Measurements from ENCODE around the gene MSI2. TPM values are rescaled to one million over a fixed set of nuclear protein-coding genes. Genes with fewer than 3 reads are reported as not detected.
A peak's percentile ranks its signal among the peaks of the same experiment; 100 is the strongest.

Gene MSI2
- total and polyA plus RNA-seq, 2 donors, result 25.3 to 52.5 TPM

- H3K36me3 ChIP-seq (ENCODE audit: control insufficient read depth in 2 of 2, insufficient read depth in 2 of 2, low read length in 1 of 2), result peaks cover 4 to 16% of the 10 kb centered on the region in 2 donors
- H3K9me3 ChIP-seq (ENCODE audit: control insufficient read depth in 2 of 2, insufficient read depth in 1 of 2, low read length in 1 of 2), result peaks cover 0 to 5% of the 10 kb centered on the region in 2 donors
- H3K27me3 ChIP-seq (ENCODE audit: control insufficient read depth in 2 of 2, insufficient read depth in 1 of 2, low read length in 1 of 2), result no peaks in the 10 kb centered on the region
- 84% methylated on average over 11 of the region's 11 CpGs for WGBS
- H3K27ac ChIP-seq (ENCODE audit: low read depth in 1 of 2, low read length in 1 of 2), result no peak overlapping the region
- DNase-seq (ENCODE audit: low read depth in 6 of 9, low spot score in 9 of 9), result no peak
- H3K4me1 ChIP-seq (ENCODE audit: control insufficient read depth in 2 of 2, insufficient read depth in 2 of 2, low read length in 2 of 2), result peaks cover 10 to 21% of the 10 kb centered on the region in 2 donors
- H3K4me3 ChIP-seq (ENCODE audit: low read length in 2 of 2), result no peak overlapping the region
Measured at GRCh38 chr17:57375040-57375769, 118.9 kb downstream of the MSI2 start.

- H3K9me3 ChIP-seq (ENCODE audit: control insufficient read depth in 2 of 2, insufficient read depth in 1 of 2, low read length in 1 of 2), result peaks cover 0 to 5% of the 10 kb centered on the region in 2 donors
- DNase-seq (ENCODE audit: low read depth in 6 of 9, low spot score in 9 of 9), result no peak
- H3K4me1 ChIP-seq (ENCODE audit: control insufficient read depth in 2 of 2, insufficient read depth in 2 of 2, low read length in 2 of 2), result peaks cover 13 to 27% of the 10 kb centered on the region in 2 donors
- H3K27me3 ChIP-seq (ENCODE audit: control insufficient read depth in 2 of 2, insufficient read depth in 1 of 2, low read length in 1 of 2), result no peaks in the 10 kb centered on the region
- WGBS, result 90% methylated on average over 12 of the region's 12 CpGs
- no peak overlapping the region for H3K27ac ChIP-seq (ENCODE audit: low read depth in 1 of 2, low read length in 1 of 2)
- peaks cover 4 to 16% of the 10 kb centered on the region in 2 donors for H3K36me3 ChIP-seq (ENCODE audit: control insufficient read depth in 2 of 2, insufficient read depth in 2 of 2, low read length in 1 of 2)
- no peak overlapping the region for H3K4me3 ChIP-seq (ENCODE audit: low read length in 2 of 2)
Measured at GRCh38 chr17:57375770-57376225, 119.5 kb downstream of the MSI2 start.

- Histone ChIP-seq H3K27ac (ENCODE audit: low read depth in 1 of 2, low read length in 1 of 2) (no peak overlapping the region), H3K4me1 (ENCODE audit: control insufficient read depth in 2 of 2, insufficient read depth in 2 of 2, low read length in 2 of 2) (peaks cover 13 to 28% of the 10 kb centered on the region in 2 donors), H3K36me3 (ENCODE audit: control insufficient read depth in 2 of 2, insufficient read depth in 2 of 2, low read length in 1 of 2) (peaks cover 4 to 15% of the 10 kb centered on the region in 2 donors), H3K9me3 (ENCODE audit: control insufficient read depth in 2 of 2, insufficient read depth in 1 of 2, low read length in 1 of 2) (peaks cover 0 to 5% of the 10 kb centered on the region in 2 donors), H3K4me3 (ENCODE audit: low read length in 2 of 2) (no peak overlapping the region), H3K27me3 (ENCODE audit: control insufficient read depth in 2 of 2, insufficient read depth in 1 of 2, low read length in 1 of 2) (no peaks in the 10 kb centered on the region)
- 98% methylated on average over 7 of the region's 7 CpGs for WGBS
- no peak for DNase-seq (ENCODE audit: low read depth in 6 of 9, low spot score in 9 of 9)
Measured at GRCh38 chr17:57377094-57377493, 120.8 kb downstream of the MSI2 start.

- peak in 2 of 9 donors; percentile 18 to 40 for DNase-seq (ENCODE audit: low read depth in 6 of 9, low spot score in 9 of 9)
- 31% methylated on average over 13 of the region's 13 CpGs for WGBS
- Histone ChIP-seq H3K27me3 (ENCODE audit: control insufficient read depth in 2 of 2, insufficient read depth in 1 of 2, low read length in 1 of 2) (no peaks in the 10 kb centered on the region), H3K9me3 (ENCODE audit: control insufficient read depth in 2 of 2, insufficient read depth in 1 of 2, low read length in 1 of 2) (peaks cover 0 to 3% of the 10 kb centered on the region in 2 donors), H3K4me1 (ENCODE audit: control insufficient read depth in 2 of 2, insufficient read depth in 2 of 2, low read length in 2 of 2) (peaks cover 13 to 28% of the 10 kb centered on the region in 2 donors), H3K36me3 (ENCODE audit: control insufficient read depth in 2 of 2, insufficient read depth in 2 of 2, low read length in 1 of 2) (peaks cover 7 to 18% of the 10 kb centered on the region in 2 donors), H3K27ac (ENCODE audit: low read depth in 1 of 2, low read length in 1 of 2) (no peak overlapping the region), H3K4me3 (ENCODE audit: low read length in 2 of 2) (no peak overlapping the region)
Measured at GRCh38 chr17:57379237-57379894, 123.0 kb downstream of the MSI2 start.

GRCh38 chr17:57379895-57380434 is 123.6 kb downstream of the MSI2 start:
- Histone ChIP-seq H3K4me1 (ENCODE audit: control insufficient read depth in 2 of 2, insufficient read depth in 2 of 2, low read length in 2 of 2) (peaks cover 13 to 28% of the 10 kb centered on the region in 2 donors), H3K36me3 (ENCODE audit: control insufficient read depth in 2 of 2, insufficient read depth in 2 of 2, low read length in 1 of 2) (peaks cover 7 to 19% of the 10 kb centered on the region in 2 donors), H3K27me3 (ENCODE audit: control insufficient read depth in 2 of 2, insufficient read depth in 1 of 2, low read length in 1 of 2) (no peaks in the 10 kb centered on the region), H3K4me3 (ENCODE audit: low read length in 2 of 2) (no peak overlapping the region), H3K9me3 (ENCODE audit: control insufficient read depth in 2 of 2, insufficient read depth in 1 of 2, low read length in 1 of 2) (peaks cover 0 to 3% of the 10 kb centered on the region in 2 donors), H3K27ac (ENCODE audit: low read depth in 1 of 2, low read length in 1 of 2) (no peak overlapping the region)
- WGBS, result 81% methylated on average over 12 of the region's 12 CpGs
- DNase-seq (ENCODE audit: low read depth in 6 of 9, low spot score in 9 of 9), result no peak

GRCh38 chr17:57381498-57381897 is 125.2 kb downstream of the MSI2 start:
- H3K27ac ChIP-seq (ENCODE audit: low read depth in 1 of 2, low read length in 1 of 2), result no peak overlapping the region
- peaks cover 13 to 28% of the 10 kb centered on the region in 2 donors for H3K4me1 ChIP-seq (ENCODE audit: control insufficient read depth in 2 of 2, insufficient read depth in 2 of 2, low read length in 2 of 2)
- H3K27me3 ChIP-seq (ENCODE audit: control insufficient read depth in 2 of 2, insufficient read depth in 1 of 2, low read length in 1 of 2), result no peaks in the 10 kb centered on the region
- peaks cover 9% of the 10 kb centered on the region in 2 donors for H3K36me3 ChIP-seq (ENCODE audit: control insufficient read depth in 2 of 2, insufficient read depth in 2 of 2, low read length in 1 of 2)
- 96% methylated on average over 4 of the region's 4 CpGs for WGBS
- peaks cover 1 to 8% of the 10 kb centered on the region in 2 donors for H3K9me3 ChIP-seq (ENCODE audit: control insufficient read depth in 2 of 2, insufficient read depth in 1 of 2, low read length in 1 of 2)
- no peak overlapping the region for H3K4me3 ChIP-seq (ENCODE audit: low read length in 2 of 2)
- no peak for DNase-seq (ENCODE audit: low read depth in 6 of 9, low spot score in 9 of 9)

GRCh38 chr17:57384219-57384618 is 127.9 kb downstream of the MSI2 start:
- Histone ChIP-seq H3K4me3 (ENCODE audit: low read length in 2 of 2) (no peak overlapping the region), H3K27ac (ENCODE audit: low read depth in 1 of 2, low read length in 1 of 2) (no peak overlapping the region), H3K27me3 (ENCODE audit: control insufficient read depth in 2 of 2, insufficient read depth in 1 of 2, low read length in 1 of 2) (no peaks in the 10 kb centered on the region), H3K4me1 (ENCODE audit: control insufficient read depth in 2 of 2, insufficient read depth in 2 of 2, low read length in 2 of 2) (peaks cover 6 to 15% of the 10 kb centered on the region in 2 donors), H3K9me3 (ENCODE audit: control insufficient read depth in 2 of 2, insufficient read depth in 1 of 2, low read length in 1 of 2) (peaks cover 4 to 19% of the 10 kb centered on the region in 2 donors), H3K36me3 (ENCODE audit: control insufficient read depth in 2 of 2, insufficient read depth in 2 of 2, low read length in 1 of 2) (peaks cover 15 to 21% of the 10 kb centered on the region in 2 donors)
- no peak for DNase-seq (ENCODE audit: low read depth in 6 of 9, low spot score in 9 of 9)
- 95% methylated on average over 1 of the region's 1 CpG for WGBS

- peaks cover 17 to 24% of the 10 kb centered on the region in 2 donors for H3K36me3 ChIP-seq (ENCODE audit: control insufficient read depth in 2 of 2, insufficient read depth in 2 of 2, low read length in 1 of 2)
- H3K4me1 ChIP-seq (ENCODE audit: control insufficient read depth in 2 of 2, insufficient read depth in 2 of 2, low read length in 2 of 2), result no peaks in the 10 kb centered on the region
- H3K4me3 ChIP-seq (ENCODE audit: low read length in 2 of 2), result no peak overlapping the region
- H3K9me3 ChIP-seq (ENCODE audit: control insufficient read depth in 2 of 2, insufficient read depth in 1 of 2, low read length in 1 of 2), result peaks cover 4 to 19% of the 10 kb centered on the region in 2 donors
- H3K27ac ChIP-seq (ENCODE audit: low read depth in 1 of 2, low read length in 1 of 2), result no peak overlapping the region
- H3K27me3 ChIP-seq (ENCODE audit: control insufficient read depth in 2 of 2, insufficient read depth in 1 of 2, low read length in 1 of 2), result no peaks in the 10 kb centered on the region
- 97% methylated on average over 4 of the region's 4 CpGs for WGBS
- no peak for DNase-seq (ENCODE audit: low read depth in 6 of 9, low spot score in 9 of 9)
Measured at GRCh38 chr17:57385975-57386374, 129.7 kb downstream of the MSI2 start.

- DNase-seq (ENCODE audit: low read depth in 6 of 9, low spot score in 9 of 9), result no peak
- Histone ChIP-seq H3K27me3 (ENCODE audit: control insufficient read depth in 2 of 2, insufficient read depth in 1 of 2, low read length in 1 of 2) (no peaks in the 10 kb centered on the region), H3K4me3 (ENCODE audit: low read length in 2 of 2) (no peak overlapping the region), H3K27ac (ENCODE audit: low read depth in 1 of 2, low read length in 1 of 2) (no peak overlapping the region), H3K9me3 (ENCODE audit: control insufficient read depth in 2 of 2, insufficient read depth in 1 of 2, low read length in 1 of 2) (peaks cover 4 to 19% of the 10 kb centered on the region in 2 donors), H3K4me1 (ENCODE audit: control insufficient read depth in 2 of 2, insufficient read depth in 2 of 2, low read length in 2 of 2) (no peaks in the 10 kb centered on the region), H3K36me3 (ENCODE audit: control insufficient read depth in 2 of 2, insufficient read depth in 2 of 2, low read length in 1 of 2) (peaks cover 24 to 34% of the 10 kb centered on the region in 2 donors)
- 98% methylated on average over 1 of the region's 1 CpG for WGBS
Measured at GRCh38 chr17:57387575-57387974, 131.3 kb downstream of the MSI2 start.
